ENCODE measurements around the gene ODC1. TPM values are rescaled to one million over a fixed set of nuclear protein-coding genes. Genes with fewer than 3 reads are reported as not detected.

Gene ODC1
- polyA plus RNA-seq, 1 of the 3 experiments (the other 2 are of a cell fraction): 253 TPM

DNA sequence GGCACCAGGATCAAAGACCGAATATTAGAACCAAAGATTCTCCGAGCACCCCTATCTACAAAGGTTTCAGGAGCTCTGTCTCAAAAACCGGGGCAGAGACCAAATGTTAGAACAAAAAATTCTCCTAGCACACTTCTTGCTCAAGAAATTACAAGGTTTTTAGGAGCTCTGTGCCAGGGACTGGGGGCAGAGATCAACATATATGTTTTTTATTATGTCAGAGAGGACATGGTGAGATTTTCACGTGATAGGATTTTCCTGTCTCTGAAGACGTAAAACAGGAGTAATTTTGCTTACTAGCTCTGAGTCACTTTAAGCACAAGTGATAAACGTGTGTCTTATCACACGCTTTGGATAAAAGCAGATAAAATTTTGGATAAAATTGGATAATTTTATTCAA lies 34.8 kb upstream of the ODC1 start:
- no peak overlapping the region for H3K4me2 ChIP-seq
- no peaks in the 10 kb centered on the region for H4K20me1 ChIP-seq (ENCODE audit: insufficient read depth)
- peaks cover 33% of the 10 kb centered on the region; the same call in 1 of the 2 replicates for H3K27me3 ChIP-seq (ENCODE audit: insufficient read depth)
- H3F3A ChIP-seq (replicated peaks; ENCODE audit: insufficient read depth): no peaks in the 10 kb centered on the region
- no peak overlapping the region for H2AFZ ChIP-seq (ENCODE audit: low read depth)
- ChIA-PET CTCF (interaction anchor here (0.8 to 2.7 kb wide), 3 partner anchors 11 to 411 kb away, joined by 3 to 9 read pairs (median 6); no protein-coding TSS in a partner anchor), POLR2A (no interaction called here)
- TF ChIP-seq TAF1 (IDR thresholded peaks at IDR 0.05; ENCODE audit: borderline replicate concordance, low read depth, low read length): no peak
- no peak for TF ChIP-seq MXI1 (IDR thresholded peaks at IDR 0.05; ENCODE audit: low read depth, low read length)
- no peak for TF ChIP-seq FOSL2 (IDR thresholded peaks at IDR 0.05; ENCODE audit: borderline replicate concordance, low read depth)
- no peak for TF ChIP-seq FOXJ3 (CRISPR knock-in tag; IDR thresholded peaks at IDR 0.05)
- no peak for TF ChIP-seq YY1 (IDR thresholded peaks at IDR 0.05; ENCODE audit: low read depth)
- TF ChIP-seq, protein P1, sequence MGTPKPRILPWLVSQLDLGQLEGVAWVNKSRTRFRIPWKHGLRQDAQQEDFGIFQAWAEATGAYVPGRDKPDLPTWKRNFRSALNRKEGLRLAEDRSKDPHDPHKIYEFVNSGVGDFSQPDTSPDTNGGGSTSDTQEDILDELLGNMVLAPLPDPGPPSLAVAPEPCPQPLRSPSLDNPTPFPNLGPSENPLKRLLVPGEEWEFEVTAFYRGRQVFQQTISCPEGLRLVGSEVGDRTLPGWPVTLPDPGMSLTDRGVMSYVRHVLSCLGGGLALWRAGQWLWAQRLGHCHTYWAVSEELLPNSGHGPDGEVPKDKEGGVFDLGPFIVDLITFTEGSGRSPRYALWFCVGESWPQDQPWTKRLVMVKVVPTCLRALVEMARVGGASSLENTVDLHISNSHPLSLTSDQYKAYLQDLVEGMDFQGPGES (IDR thresholded peaks at IDR 0.05; ENCODE audit: low read depth, low read length): no peak
- TF ChIP-seq, protein P2, sequence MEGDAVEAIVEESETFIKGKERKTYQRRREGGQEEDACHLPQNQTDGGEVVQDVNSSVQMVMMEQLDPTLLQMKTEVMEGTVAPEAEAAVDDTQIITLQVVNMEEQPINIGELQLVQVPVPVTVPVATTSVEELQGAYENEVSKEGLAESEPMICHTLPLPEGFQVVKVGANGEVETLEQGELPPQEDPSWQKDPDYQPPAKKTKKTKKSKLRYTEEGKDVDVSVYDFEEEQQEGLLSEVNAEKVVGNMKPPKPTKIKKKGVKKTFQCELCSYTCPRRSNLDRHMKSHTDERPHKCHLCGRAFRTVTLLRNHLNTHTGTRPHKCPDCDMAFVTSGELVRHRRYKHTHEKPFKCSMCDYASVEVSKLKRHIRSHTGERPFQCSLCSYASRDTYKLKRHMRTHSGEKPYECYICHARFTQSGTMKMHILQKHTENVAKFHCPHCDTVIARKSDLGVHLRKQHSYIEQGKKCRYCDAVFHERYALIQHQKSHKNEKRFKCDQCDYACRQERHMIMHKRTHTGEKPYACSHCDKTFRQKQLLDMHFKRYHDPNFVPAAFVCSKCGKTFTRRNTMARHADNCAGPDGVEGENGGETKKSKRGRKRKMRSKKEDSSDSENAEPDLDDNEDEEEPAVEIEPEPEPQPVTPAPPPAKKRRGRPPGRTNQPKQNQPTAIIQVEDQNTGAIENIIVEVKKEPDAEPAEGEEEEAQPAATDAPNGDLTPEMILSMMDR (IDR thresholded peaks at IDR 0.05): no peak
- TF ChIP-seq, protein P3, sequence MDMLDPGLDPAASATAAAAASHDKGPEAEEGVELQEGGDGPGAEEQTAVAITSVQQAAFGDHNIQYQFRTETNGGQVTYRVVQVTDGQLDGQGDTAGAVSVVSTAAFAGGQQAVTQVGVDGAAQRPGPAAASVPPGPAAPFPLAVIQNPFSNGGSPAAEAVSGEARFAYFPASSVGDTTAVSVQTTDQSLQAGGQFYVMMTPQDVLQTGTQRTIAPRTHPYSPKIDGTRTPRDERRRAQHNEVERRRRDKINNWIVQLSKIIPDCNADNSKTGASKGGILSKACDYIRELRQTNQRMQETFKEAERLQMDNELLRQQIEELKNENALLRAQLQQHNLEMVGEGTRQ (IDR thresholded peaks at IDR 0.05; ENCODE audit: borderline replicate concordance, low read depth, low read length): no peak
- TF ChIP-seq RFX5 (IDR thresholded peaks at IDR 0.05; ENCODE audit: low read length): no peak
- TF ChIP-seq, protein P4, sequence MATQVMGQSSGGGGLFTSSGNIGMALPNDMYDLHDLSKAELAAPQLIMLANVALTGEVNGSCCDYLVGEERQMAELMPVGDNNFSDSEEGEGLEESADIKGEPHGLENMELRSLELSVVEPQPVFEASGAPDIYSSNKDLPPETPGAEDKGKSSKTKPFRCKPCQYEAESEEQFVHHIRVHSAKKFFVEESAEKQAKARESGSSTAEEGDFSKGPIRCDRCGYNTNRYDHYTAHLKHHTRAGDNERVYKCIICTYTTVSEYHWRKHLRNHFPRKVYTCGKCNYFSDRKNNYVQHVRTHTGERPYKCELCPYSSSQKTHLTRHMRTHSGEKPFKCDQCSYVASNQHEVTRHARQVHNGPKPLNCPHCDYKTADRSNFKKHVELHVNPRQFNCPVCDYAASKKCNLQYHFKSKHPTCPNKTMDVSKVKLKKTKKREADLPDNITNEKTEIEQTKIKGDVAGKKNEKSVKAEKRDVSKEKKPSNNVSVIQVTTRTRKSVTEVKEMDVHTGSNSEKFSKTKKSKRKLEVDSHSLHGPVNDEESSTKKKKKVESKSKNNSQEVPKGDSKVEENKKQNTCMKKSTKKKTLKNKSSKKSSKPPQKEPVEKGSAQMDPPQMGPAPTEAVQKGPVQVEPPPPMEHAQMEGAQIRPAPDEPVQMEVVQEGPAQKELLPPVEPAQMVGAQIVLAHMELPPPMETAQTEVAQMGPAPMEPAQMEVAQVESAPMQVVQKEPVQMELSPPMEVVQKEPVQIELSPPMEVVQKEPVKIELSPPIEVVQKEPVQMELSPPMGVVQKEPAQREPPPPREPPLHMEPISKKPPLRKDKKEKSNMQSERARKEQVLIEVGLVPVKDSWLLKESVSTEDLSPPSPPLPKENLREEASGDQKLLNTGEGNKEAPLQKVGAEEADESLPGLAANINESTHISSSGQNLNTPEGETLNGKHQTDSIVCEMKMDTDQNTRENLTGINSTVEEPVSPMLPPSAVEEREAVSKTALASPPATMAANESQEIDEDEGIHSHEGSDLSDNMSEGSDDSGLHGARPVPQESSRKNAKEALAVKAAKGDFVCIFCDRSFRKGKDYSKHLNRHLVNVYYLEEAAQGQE (IDR thresholded peaks at IDR 0.05; ENCODE audit: low read depth, low read length): no peak
- no peak for TF ChIP-seq CHD2 (IDR thresholded peaks at IDR 0.05; ENCODE audit: low read length, partially characterized antibody)
- TF ChIP-seq, protein P5, sequence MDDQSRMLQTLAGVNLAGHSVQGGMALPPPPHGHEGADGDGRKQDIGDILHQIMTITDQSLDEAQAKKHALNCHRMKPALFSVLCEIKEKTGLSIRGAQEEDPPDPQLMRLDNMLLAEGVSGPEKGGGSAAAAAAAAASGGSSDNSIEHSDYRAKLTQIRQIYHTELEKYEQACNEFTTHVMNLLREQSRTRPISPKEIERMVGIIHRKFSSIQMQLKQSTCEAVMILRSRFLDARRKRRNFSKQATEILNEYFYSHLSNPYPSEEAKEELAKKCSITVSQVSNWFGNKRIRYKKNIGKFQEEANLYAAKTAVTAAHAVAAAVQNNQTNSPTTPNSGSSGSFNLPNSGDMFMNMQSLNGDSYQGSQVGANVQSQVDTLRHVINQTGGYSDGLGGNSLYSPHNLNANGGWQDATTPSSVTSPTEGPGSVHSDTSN (IDR thresholded peaks at IDR 0.05): no peak
- no peak for TF ChIP-seq ELF1 (IDR thresholded peaks at IDR 0.05)
- no peak for TF ChIP-seq EZH2phosphoT487 (IDR thresholded peaks at IDR 0.05; ENCODE audit: borderline replicate concordance, low read depth)
- TF ChIP-seq RAD21 (IDR thresholded peaks at IDR 0.05; ENCODE audit: low read length): no peak
- TF ChIP-seq MEF2A (IDR thresholded peaks at IDR 0.05; ENCODE audit: borderline replicate concordance, low read depth): no peak
- TF ChIP-seq EP300 (IDR thresholded peaks at IDR 0.05; ENCODE audit: borderline replicate concordance in 1 of 2, low read depth in 1 of 2, low read length in 1 of 2): no peak
- TF ChIP-seq GATA2 (CRISPR knock-in tag; IDR thresholded peaks at IDR 0.05): no peak
- TF ChIP-seq RCOR1 (IDR thresholded peaks at IDR 0.05; ENCODE audit: low read length): no peak
- no peaks in the 10 kb centered on the region for H3K79me2 ChIP-seq (ENCODE audit: insufficient read depth)
- WGBS (ENCODE audit: low lambda C conversion rate): 47% methylated on average over 7 of the region's 7 CpGs
- H3K9ac ChIP-seq: no peak overlapping the region
- no peak overlapping the region for H3K4me3 ChIP-seq (ENCODE audit: low read depth in 2 of 2, low read length in 1 of 2)
- no peak overlapping the region for H3K27ac ChIP-seq (ENCODE audit: low read depth in 2 of 2, low read length in 1 of 2)
- no peaks in the 10 kb centered on the region for H3K9me3 ChIP-seq
- H3K4me1 ChIP-seq (ENCODE audit: control insufficient read depth in 1 of 2, insufficient read depth in 2 of 2, low read depth in 1 of 2, low read length in 1 of 2): no peaks in the 10 kb centered on the region
- H3K9me2 ChIP-seq: no peaks in the 10 kb centered on the region
- H3K36me3 ChIP-seq (replicated peaks in 1 of 2; ENCODE audit: control insufficient read depth in 1 of 2, insufficient read depth in 2 of 2, low read length in 1 of 2): no peaks in the 10 kb centered on the region
- no peak for DNase-seq
